Measurements from ENCODE around the gene LRP2. TPM values are rescaled to one million over a fixed set of nuclear protein-coding genes. Genes with fewer than 3 reads are reported as not detected.

Gene LRP2
- polyA plus RNA-seq, 2 of the 4 experiments (the other 2 are of a cell fraction) = 0.04 TPM; not detected in 1

- Histone ChIP-seq H3K4me1 (peaks cover 25% of the 10 kb centered on the region), H3K9me3 (no peaks in the 10 kb centered on the region), H3K4me3 (peak overlapping the region; percentile 47), H3K27ac (no peak overlapping the region), H3K4me2 (peak overlapping the region; percentile 98)
- ChIA-PET POLR2A (no interaction called here), CTCF (interaction anchor here (1.1 kb wide), 1 partner anchor 134 kb away, joined by 3 read pairs; no protein-coding TSS in a partner anchor)
- TF ChIP-seq ZNF302 (CRISPR knock-in tag; IDR thresholded peaks at IDR 0.05) = no peak
- TF ChIP-seq RNF2 (IDR thresholded peaks at IDR 0.05; ENCODE audit: borderline replicate concordance, low read depth) = 0 out of 2 replicates have a peak, but pooled peaks have one; percentile 52
- FAIRE-seq = no peak
- peak; percentile 1 to 11 for DNase-seq (ENCODE audit: low read depth in 1 of 2, low spot score in 1 of 2)
- peak; percentile 48 to 70; a peak in 4 of 6 replicates for ATAC-seq
- WGBS (ENCODE audit: missing lambda C conversion rate) = under 1% methylated on average over 27 of the region's 32 CpGs
These were observed 622 bp downstream of the LRP2 start for GRCh38 chr2:169361706-169362117.

GRCh38 chr2:169360984-169361705 is 1.2 kb downstream of the LRP2 start:
- peak overlapping the region; percentile 47; the same call in 1 of the 3 replicates for H3K4me3 ChIP-seq
- CTCF ChIA-PET = interaction anchor here (0.7 to 1.1 kb wide), 2 partner anchors 10 to 134 kb away, joined by 3 read pairs; no protein-coding TSS in a partner anchor
- ATAC-seq = no peak
- FAIRE-seq = no peak
- H3K4me1 ChIP-seq = peaks cover 25% of the 10 kb centered on the region
- H3K9me3 ChIP-seq = no peaks in the 10 kb centered on the region
- TF ChIP-seq BHLHE40 (IDR thresholded peaks at IDR 0.05; ENCODE audit: low read depth, low read length) = no peak
- H3K27ac ChIP-seq = no peak overlapping the region
- DNase-seq (ENCODE audit: low read depth in 1 of 2, low spot score in 1 of 2) = no peak
- peak overlapping the region; percentile 98 for H3K4me2 ChIP-seq
- WGBS (ENCODE audit: missing lambda C conversion rate) = 52% methylated on average over 20 of the region's 20 CpGs
- POLR2A ChIA-PET = no interaction called here

GRCh38 chr2:169358016-169358415 is 4.3 kb downstream of the LRP2 start:
- DNase-seq (ENCODE audit: low read depth in 1 of 2, low spot score in 1 of 2) (no peak), FAIRE-seq (no peak), ATAC-seq (no peak)
- 45% methylated on average over 2 of the region's 2 CpGs for WGBS (ENCODE audit: missing lambda C conversion rate)
- POLR2A ChIA-PET = no interaction called here
- CTCF ChIA-PET = no interaction called here
- Histone ChIP-seq H3K27ac (no peak overlapping the region), H3K9me3 (no peaks in the 10 kb centered on the region), H3K4me2 (no peak overlapping the region), H3K4me3 (no peak overlapping the region), H3K4me1 (peaks cover 10% of the 10 kb centered on the region; the same call in 2 of the 3 replicates)
- TF ChIP-seq PHF8 (IDR thresholded peaks at IDR 0.05; ENCODE audit: borderline replicate concordance, low read depth) = no peak
- TF ChIP-seq, protein P1, sequence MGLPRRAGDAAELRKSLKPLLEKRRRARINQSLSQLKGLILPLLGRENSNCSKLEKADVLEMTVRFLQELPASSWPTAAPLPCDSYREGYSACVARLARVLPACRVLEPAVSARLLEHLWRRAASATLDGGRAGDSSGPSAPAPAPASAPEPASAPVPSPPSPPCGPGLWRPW (IDR thresholded peaks at IDR 0.05) = no peak
- no peak for TF ChIP-seq FOXS1 (CRISPR knock-in tag; IDR thresholded peaks at IDR 0.05)
- no peak for TF ChIP-seq EHF (CRISPR knock-in tag; IDR thresholded peaks at IDR 0.05)
- no peak for TF ChIP-seq EHMT2 (IDR thresholded peaks at IDR 0.05; ENCODE audit: low read depth)
- no peak for TF ChIP-seq JUNB (IDR thresholded peaks at IDR 0.05)
- no peak for TF ChIP-seq NFE2L2 (conservative IDR thresholded peaks at IDR 0.05; ENCODE audit: low read length)
- TF ChIP-seq ELK1 (IDR thresholded peaks at IDR 0.05; ENCODE audit: low read depth, low read length) = no peak
- no peak for TF ChIP-seq HEYL (CRISPR knock-in tag; IDR thresholded peaks at IDR 0.05)
- TF ChIP-seq TP53 (CRISPR knock-in tag; IDR thresholded peaks at IDR 0.05) = no peak
- no peak for TF ChIP-seq SMC3 (IDR thresholded peaks at IDR 0.05)
- TF ChIP-seq RCOR1 (IDR thresholded peaks at IDR 0.05; ENCODE audit: low read depth, low read length) = no peak

DNA sequence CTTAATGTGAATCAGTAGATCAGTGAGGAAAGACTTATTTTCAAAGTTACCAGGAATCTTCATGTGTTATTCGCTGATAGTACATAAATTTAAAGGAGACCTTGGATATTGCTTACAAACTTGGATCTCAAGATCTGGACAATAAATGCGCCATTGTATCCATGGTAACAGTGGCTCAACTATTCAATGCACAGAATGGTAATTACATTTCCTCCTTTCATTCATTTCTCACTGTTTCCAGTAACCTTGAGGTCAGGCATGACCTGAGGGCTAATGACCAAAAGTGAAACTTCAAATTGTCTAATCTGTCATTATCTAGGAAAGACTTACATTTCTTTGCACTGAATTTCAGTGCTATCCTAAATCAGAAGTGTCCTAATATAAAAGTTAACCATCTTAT is 8.1 kb downstream of the LRP2 start:
- H3K4me1 ChIP-seq = no peaks in the 10 kb centered on the region
- POLR2A ChIA-PET = no interaction called here
- no peak overlapping the region for H3K4me2 ChIP-seq
- CTCF ChIA-PET = no interaction called here
- DNase-seq (ENCODE audit: low read depth in 1 of 2, low spot score in 1 of 2) (no peak), FAIRE-seq (no peak), ATAC-seq (no peak)
- no peaks in the 10 kb centered on the region for H3K9me3 ChIP-seq
- H3K27ac ChIP-seq = no peak overlapping the region
- TF ChIP-seq RAD21 (conservative IDR thresholded peaks at IDR 0.05 in 1 of 2, IDR thresholded peaks at IDR 0.05 in 1 of 2) (no peak), NR3C1 (IDR thresholded peaks at IDR 0.05) (no peak), CBX8 (IDR thresholded peaks at IDR 0.05) (no peak), MAZ (IDR thresholded peaks at IDR 0.05; ENCODE audit: borderline replicate concordance, low read depth, low read length) (no peak), CEBPB (IDR thresholded peaks at IDR 0.05) (no peak), ZNF302 (CRISPR knock-in tag; IDR thresholded peaks at IDR 0.05) (no peak), CHD2 (IDR thresholded peaks at IDR 0.05; ENCODE audit: low read length, partially characterized antibody) (no peak), ZC3H11A (IDR thresholded peaks at IDR 0.05) (no peak), BCL3 (IDR thresholded peaks at IDR 0.05) (no peak), HEYL (CRISPR knock-in tag; IDR thresholded peaks at IDR 0.05) (no peak), ESRRA (IDR thresholded peaks at IDR 0.05; ENCODE audit: borderline replicate concordance, low read length) (no peak)
- TF ChIP-seq, protein P2, sequence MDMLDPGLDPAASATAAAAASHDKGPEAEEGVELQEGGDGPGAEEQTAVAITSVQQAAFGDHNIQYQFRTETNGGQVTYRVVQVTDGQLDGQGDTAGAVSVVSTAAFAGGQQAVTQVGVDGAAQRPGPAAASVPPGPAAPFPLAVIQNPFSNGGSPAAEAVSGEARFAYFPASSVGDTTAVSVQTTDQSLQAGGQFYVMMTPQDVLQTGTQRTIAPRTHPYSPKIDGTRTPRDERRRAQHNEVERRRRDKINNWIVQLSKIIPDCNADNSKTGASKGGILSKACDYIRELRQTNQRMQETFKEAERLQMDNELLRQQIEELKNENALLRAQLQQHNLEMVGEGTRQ (IDR thresholded peaks at IDR 0.05) = no peak
- 34% methylated on average over 2 of the region's 2 CpGs for WGBS (ENCODE audit: missing lambda C conversion rate)
- H3K4me3 ChIP-seq = no peak overlapping the region
